HEK293T (cell line): Measurements from ENCODE around the gene RAD51B.

Experiments
- FOXA1 ChIP-seq: fragments of 450-650 bp; IDR thresholded peaks from 2 replicates; pipeline ENCODE4 v1.6.1; 2016; ENCODE audit warnings: mild to moderate bottlenecking
- FOXM1 ChIP-seq: fragments of 450-650 bp; IDR thresholded peaks from 2 replicates; pipeline ENCODE4 v1.6.1; 2017; ENCODE audit warnings: mild to moderate bottlenecking, borderline replicate concordance
- HDGF ChIP-seq: fragments of 450-650 bp; IDR thresholded peaks from 2 replicates; pipeline ENCODE4 v1.6.1; 2017; ENCODE audit warnings: antibody characterized with exemption, borderline replicate concordance
- L3MBTL2 ChIP-seq: fragments of 450-650 bp; conservative IDR thresholded peaks from 2 replicates; pipeline ENCODE4 v1.6.1; 2016; ENCODE audit warnings: mild to moderate bottlenecking
- PKNOX1 ChIP-seq: fragments of 450-650 bp; IDR thresholded peaks from 2 replicates; pipeline ENCODE4 v1.6.1; 2016
- TARDBP ChIP-seq: fragments of 450-650 bp; IDR thresholded peaks from 2 replicates; pipeline ENCODE4 v1.6.1; 2016

GRCh38 chr14:68471029-68471963, 651.7 kb downstream of the RAD51B start:
- TF ChIP-seq TARDBP (no peak), HDGF (no peak), FOXM1 (no peak), L3MBTL2 (no peak), PKNOX1 (no peak), FOXA1 (no peak)
